Parathyroid adenoma (tissue), 2 donors: ENCODE measurements around the gene CHAF1A.

Experiments used
- H2AFZ ChIP-seq: fragments of 300-600 bp; sonication (generic); one replicate; pipeline ENCODE4 v1.7.0; 2017; ENCODE audit warnings: antibody characterized with exemption, mild to moderate bottlenecking
- H3K27ac ChIP-seq: fragments of 300-600 bp; sonication (generic); one replicate; pipeline ENCODE4 v1.7.0; 2017
- H3K27me3 ChIP-seq: fragments of 300-600 bp; sonication (generic); one replicate; pipeline ENCODE4 v1.7.0; 2017; ENCODE audit warnings: low read length; ENCODE audit not compliant: control insufficient read depth, insufficient read depth
- H3K36me3 ChIP-seq: fragments of 300-600 bp; sonication (generic); one replicate; pipeline ENCODE4 v1.7.0; 2017; ENCODE audit warnings: low read length; ENCODE audit not compliant: control insufficient read depth, insufficient read depth
- H3K4me1 ChIP-seq: fragments of 300-600 bp; sonication (generic); one replicate; pipeline ENCODE4 v1.7.0; 2017; ENCODE audit warnings: control low read depth
- H3K4me2 ChIP-seq: fragments of 300-600 bp; sonication (generic); one replicate; pipeline ENCODE4 v1.7.0; 2017; ENCODE audit warnings: low read length
- H3K4me3 ChIP-seq: fragments of 300-600 bp; sonication (generic); one replicate; pipeline ENCODE4 v1.7.0; 2017; ENCODE audit warnings: low read depth, low read length
- H3K79me2 ChIP-seq: fragments of 300-600 bp; sonication (generic); one replicate; pipeline ENCODE4 v1.7.0; 2017; ENCODE audit warnings: control low read depth
- H3K9ac ChIP-seq: fragments of 300-600 bp; sonication (generic); one replicate; pipeline ENCODE4 v1.7.0; 2017; ENCODE audit warnings: mild to moderate bottlenecking
- H3K9me3 ChIP-seq: fragments of 300-600 bp; sonication (generic); one replicate; pipeline ENCODE4 v1.7.0; 2017; ENCODE audit warnings: low read length; ENCODE audit not compliant: control insufficient read depth
- CTCF ChIP-seq: fragments of 300-600 bp; sonication (generic); IDR thresholded peaks from one replicate; pipeline ENCODE4 v1.7.0; 2017; ENCODE audit warnings: antibody characterized with exemption, mild to moderate bottlenecking
- donor health status: primary hyperparathyroidism.

Gene CHAF1A

GRCh38 chr19:4360081-4360569, 42.3 kb upstream of the CHAF1A start:
- H3K4me1 ChIP-seq = peaks cover 2% of the 10 kb centered on the region
- no peaks in the 10 kb centered on the region for H3K27me3 ChIP-seq
- H3K4me2 ChIP-seq = no peak overlapping the region
- no peaks in the 10 kb centered on the region for H3K9me3 ChIP-seq
- H3K79me2 ChIP-seq = peaks cover 2% of the 10 kb centered on the region
- H3K4me3 ChIP-seq = no peak overlapping the region
- no peak overlapping the region for H3K27ac ChIP-seq
- no peak overlapping the region for H2AFZ ChIP-seq
- H3K9ac ChIP-seq = no peak overlapping the region
- no peak for TF ChIP-seq CTCF
- no peaks in the 10 kb centered on the region for H3K36me3 ChIP-seq

- H3K36me3 ChIP-seq = no peaks in the 10 kb centered on the region
These were observed 41.7 kb upstream of the CHAF1A start for GRCh38 chr19:4360641-4361151.

GRCh38 chr19:4361152-4362046, 41.0 kb upstream of the CHAF1A start:
- Histone ChIP-seq H3K27ac (no peak overlapping the region), H3K9ac (no peak overlapping the region), H3K4me1 (peaks cover 2% of the 10 kb centered on the region), H3K79me2 (peaks cover 10% of the 10 kb centered on the region), H3K9me3 (no peaks in the 10 kb centered on the region), H3K36me3 (no peaks in the 10 kb centered on the region), H2AFZ (no peak overlapping the region), H3K4me3 (no peak overlapping the region), H3K27me3 (no peaks in the 10 kb centered on the region), H3K4me2 (no peak overlapping the region)
- TF ChIP-seq CTCF = no peak

More at GRCh38 chr19:4360641-4361151, 41.7 kb upstream of the CHAF1A start:
- H2AFZ ChIP-seq = no peak overlapping the region
- no peak overlapping the region for H3K27ac ChIP-seq
- peaks cover 2% of the 10 kb centered on the region for H3K4me1 ChIP-seq
- no peak for TF ChIP-seq CTCF
- H3K9me3 ChIP-seq = no peaks in the 10 kb centered on the region
- H3K79me2 ChIP-seq = peaks cover 7% of the 10 kb centered on the region
- no peak overlapping the region for H3K9ac ChIP-seq
- no peak overlapping the region for H3K4me3 ChIP-seq
- no peaks in the 10 kb centered on the region for H3K27me3 ChIP-seq
- no peak overlapping the region for H3K4me2 ChIP-seq

GRCh38 chr19:4362101-4362828, 40.2 kb upstream of the CHAF1A start:
- Histone ChIP-seq H3K27ac (no peak overlapping the region), H3K4me1 (peaks cover 2% of the 10 kb centered on the region), H3K4me3 (no peak overlapping the region), H3K9ac (no peak overlapping the region), H3K36me3 (no peaks in the 10 kb centered on the region), H3K79me2 (peaks cover 18% of the 10 kb centered on the region), H3K4me2 (no peak overlapping the region), H3K27me3 (no peaks in the 10 kb centered on the region), H2AFZ (no peak overlapping the region), H3K9me3 (no peaks in the 10 kb centered on the region)
- no peak for TF ChIP-seq CTCF
